ENCODE measurements around the gene FADS3.
"Not testable (repeated sequence)": the region's sequence is repeated elsewhere in the genome, so short reads cannot be mapped to it uniquely, and the experiment has no call there.

Gene FADS3

DNA sequence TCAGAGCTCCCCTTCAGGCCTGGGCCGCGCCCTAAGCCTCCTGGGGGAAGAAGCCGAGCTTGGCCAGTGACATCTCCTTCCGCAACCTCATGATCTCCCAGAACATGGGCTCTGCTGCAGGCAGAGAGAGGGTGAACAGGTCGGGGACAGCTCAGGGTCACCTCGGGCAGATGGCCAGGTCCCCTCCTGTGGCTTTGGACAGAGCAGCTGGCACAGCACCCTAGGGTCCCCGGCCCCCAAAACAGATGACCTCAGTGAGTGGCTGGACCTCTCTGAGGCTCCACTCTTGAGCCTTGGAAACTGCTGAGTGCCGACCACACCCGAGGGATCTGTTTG is 6.9 kb upstream of the FADS3 start:
- DNase-seq (ENCODE audit: low spot score) = no peak

DNA sequence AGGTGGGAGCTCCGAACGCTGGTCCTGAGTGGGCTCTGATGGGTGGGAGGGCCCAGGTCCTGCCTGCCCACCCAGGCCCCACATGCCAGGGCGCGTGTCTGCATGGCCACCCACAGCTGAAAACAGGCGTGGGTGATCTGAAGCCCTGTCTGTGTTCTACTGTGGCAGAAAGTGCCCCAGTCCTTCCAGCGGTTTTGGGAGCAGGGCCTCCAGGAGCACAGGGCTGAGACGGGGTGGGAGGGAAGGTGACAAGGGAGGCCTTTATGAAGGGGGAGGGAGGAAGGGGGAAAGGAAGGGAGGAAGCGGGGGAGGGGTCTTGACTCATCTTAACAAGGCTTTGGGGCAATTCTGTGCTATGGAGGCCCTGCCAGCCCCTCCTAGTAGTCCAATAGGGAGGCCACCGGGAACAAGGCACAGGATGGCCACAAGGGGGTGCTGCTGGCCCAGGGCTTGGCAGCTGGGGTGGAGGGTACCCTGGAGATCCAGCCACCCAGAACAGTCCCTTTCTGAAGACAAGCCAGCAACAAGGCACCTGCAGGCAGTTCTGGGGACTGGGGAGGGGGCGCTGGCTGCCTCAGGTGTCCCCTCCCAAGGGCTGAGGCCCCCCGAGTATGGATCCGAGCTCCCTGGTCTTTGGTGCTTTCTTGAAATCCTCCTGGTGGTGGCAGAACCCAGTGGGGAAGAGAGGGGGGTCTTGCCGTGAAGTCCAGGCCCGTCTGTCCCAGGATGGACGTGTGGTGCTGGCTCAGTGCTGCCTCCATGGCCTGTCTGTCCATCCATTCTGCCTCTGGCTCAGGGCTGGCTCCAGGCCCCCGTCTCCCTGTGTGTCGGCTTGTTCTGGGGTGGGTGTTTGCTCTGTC is 6.3 kb upstream of the FADS3 start:
- peak; percentile 88 for DNase-seq (ENCODE audit: low spot score)

DNA sequence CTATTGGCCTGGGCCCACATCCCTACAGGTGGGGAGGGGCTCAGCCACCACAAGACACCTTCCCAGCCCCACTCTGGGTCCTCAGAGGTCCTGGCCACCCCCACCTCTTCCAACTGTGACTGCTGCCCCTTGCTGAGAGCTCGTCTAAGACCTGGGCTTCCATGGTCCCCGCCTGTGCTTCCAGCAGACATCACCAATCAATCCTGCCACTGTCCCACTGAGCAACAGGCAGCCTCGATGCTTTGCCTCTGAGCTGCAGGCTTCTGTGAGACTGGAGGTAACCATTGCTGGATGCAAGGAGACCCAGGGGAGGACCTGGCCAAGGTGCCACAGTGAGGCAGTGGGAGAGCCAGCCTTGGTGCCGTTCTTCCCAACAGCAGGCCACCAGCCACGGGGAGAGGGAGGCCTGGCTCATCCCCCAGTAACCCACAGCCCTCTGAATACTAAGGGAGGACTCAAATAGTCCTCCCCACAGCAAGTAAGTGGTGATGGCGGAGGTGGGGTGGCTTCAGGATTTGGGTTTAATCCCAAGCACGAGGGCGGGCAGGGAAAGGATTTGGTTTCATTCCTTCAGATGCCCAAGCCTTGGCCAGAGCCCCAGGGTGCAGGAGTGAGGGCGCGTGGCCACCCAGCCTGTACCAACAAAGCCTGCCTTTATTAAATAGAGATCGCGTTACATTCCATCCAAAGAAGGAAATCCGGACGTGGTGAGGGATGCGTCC is 5.5 kb upstream of the FADS3 start:
- no peak for DNase-seq (ENCODE audit: low spot score)

DNA sequence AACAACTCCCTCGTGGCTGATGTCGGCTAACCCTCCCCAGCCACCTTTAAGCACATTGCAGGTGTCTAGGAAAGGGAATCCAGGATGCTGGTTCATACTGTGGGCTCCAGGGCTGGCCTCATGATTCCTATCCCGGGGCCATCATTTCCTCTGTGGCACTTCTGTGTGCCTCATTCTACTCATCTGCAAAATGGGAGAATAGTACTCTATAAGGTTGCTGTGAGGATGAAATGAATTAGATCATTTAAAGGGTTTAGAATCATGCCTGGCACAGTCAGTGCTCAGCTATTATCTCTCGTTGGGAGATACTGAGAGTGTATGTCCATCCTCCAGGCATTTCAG is 4.3 kb upstream of the FADS3 start:
- no peak for DNase-seq (ENCODE audit: low spot score)

DNA sequence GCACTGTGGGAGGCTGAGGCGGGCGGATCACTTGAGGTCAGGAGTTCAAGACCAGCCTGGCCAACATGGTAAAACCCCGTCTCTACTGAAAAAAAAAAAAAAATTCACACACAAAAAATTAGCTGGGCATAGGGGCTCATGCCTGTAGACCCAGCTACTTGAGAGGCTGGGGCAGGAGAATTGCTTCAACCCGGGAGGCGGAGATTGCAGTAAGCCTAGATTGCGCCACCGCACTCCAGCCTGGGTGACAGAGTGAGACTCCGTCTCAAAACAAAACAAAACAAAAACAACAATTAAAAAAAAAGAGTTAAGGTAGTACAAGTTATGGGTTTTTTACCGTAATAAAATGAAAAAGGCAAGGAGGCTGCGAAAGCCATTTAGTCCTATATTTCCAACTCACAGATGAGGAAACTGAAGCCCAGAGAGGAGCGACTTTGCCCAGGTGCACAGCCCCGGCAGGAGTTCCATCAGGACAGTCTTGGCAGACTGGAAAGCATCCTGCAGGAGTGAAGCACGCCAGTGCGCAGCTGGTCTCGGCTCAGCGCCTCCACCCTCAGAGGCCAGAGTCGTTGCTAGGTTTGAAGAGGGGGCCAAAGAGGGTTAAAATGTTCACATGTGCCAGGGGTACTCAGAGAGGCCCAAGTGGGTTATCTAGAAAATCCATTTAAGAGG is 3.8 kb upstream of the FADS3 start:
- no peak for DNase-seq (ENCODE audit: low spot score)

DNA sequence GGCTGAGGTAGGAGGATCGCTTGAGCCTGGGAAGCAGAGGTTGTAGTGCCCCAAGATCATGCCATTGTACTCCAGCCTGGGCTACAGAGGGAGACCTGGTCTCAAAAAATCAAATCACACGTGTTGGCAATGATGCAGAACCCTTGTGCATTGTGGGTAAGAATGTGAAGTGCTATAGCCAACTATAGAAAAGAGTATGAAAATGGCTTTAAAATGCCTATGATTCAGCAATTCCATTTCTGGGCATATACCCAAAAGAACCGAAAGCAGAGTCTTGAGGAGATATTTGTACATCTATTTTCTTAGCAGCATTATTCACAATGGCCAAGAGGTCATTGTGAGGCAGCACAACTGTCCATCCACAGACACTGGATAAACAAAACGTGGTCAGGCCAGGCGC is 2.6 kb upstream of the FADS3 start:
- DNase-seq (ENCODE audit: low spot score) = no peak

DNA sequence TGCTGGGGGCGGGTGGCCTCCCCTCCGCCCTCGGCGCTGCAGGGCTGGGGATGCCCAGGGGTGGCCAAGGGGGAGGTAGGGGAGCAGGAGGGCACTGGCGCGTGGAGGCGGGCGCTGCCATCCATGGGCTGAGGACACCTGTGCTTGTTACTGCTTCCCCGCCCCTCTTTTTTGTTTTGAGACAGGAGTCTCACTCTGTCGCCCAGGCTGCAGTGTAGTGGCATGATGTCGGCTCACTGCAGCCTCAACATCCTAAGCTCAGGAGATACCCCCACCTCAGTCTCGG is 683 bp upstream of the FADS3 start:
- DNase-seq (ENCODE audit: low spot score) = no peak

DNA sequence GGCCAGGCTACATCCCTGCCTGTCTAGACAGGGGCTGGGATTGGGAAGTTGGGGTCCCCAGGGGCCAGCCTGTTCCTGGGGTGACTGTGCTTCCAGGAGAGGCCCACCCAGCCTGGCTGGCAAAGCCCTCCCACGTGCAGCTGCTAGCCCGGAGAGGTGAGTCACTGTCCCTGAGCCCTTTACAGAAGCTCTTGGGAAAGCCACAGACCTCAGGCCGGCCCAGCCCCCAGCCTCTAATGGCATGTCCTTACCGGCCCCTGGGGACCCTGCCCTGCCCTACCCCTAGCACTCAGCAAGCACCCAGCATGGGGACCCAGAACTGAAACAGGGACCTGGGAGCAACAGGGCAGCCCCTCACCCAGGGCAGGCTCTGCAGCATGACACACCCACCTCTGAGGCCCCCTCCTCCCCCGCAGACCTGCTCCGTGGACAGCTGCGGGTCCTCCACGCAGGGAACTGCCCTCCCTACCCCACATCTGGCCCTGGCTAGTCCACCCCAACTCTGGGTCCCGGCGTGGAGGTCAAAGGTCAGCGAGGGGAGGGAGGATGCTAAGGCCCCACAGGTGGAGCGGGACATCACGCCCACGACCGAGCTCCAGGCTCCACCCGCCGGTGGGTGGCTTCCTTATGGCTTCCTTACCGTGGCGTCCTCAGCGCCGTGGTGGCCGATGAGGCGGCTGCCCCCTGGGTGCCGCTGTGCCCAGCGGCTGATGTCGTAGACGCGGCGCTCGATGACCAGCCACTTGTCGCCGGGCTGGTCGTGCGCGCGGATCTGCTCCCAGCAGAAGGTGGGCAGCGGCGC is 615 bp downstream of the FADS3 start:
- no peak for DNase-seq (ENCODE audit: low spot score)

DNA sequence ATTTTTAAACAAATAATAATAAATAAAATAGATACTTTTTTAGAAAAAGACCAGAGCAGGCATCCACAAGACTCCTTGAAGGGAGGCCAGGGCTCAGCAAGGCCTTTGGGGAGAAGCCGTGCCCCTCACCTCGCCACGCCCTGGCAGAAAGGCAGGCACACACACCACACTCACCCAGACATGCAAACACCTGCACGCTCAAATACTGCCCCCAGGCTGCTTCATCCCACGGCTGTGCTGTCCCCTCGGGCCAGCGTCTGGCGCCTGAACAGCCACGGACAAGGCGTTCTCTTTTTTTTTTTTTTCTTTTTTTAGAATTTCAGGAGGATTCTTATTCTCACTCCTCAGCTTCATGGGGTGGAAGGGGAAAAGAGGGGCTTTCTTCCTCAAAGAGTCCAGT is 1.5 kb downstream of the FADS3 start:
- no peak for DNase-seq (ENCODE audit: low spot score)

DNA sequence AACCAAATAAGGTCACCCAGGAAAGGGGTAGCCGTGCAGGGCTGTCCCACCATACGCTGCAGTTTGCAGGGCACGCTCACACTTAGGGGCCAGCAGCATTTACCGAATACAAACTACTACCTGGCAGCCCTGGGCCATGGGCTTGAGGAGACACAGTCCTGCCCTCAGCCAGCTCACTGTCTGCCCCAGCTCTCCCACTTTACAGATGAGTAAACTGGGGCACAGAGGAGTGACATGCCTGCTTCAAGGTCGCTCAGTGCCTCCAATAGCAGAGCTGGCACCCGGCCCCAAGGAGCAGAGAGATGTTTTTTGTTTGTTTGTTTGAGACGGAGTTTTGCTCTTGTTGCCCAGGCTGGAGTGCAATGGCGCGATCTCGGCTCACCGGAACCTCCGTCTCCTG is 2.8 kb downstream of the FADS3 start:
- DNase-seq (ENCODE audit: low spot score) = no peak

DNA sequence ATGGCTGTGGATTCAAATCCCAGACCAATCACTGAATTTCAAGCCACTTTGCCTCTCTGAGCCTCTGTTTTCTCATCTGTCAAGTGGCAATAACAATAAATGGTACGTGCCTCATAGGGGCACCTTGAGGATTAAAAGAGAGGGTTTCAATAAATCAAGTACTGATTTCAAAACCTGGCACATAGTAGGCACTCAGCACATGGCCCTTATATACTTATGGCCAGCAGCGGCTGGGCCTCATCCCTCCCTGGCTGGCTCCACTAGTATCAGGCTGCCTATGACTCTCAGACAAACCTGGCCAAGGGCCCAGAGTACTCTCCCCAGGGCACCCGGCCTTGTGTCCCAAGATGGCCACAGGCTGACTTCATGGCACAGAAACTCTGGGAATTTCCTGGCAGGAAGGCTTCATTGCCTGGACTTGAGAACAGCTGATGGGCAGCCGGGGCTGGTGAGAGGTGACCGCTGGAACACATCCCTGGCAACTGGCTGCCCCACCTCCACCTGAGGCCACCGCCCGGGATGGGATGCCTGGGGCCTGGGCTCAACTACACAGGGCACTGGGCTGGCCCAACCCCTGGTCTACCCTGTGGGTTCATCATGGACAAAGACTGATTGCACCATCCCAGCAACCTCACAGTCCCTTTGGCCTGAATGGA is 3.4 kb downstream of the FADS3 start:
- DNase-seq (ENCODE audit: low spot score) = no peak

DNA sequence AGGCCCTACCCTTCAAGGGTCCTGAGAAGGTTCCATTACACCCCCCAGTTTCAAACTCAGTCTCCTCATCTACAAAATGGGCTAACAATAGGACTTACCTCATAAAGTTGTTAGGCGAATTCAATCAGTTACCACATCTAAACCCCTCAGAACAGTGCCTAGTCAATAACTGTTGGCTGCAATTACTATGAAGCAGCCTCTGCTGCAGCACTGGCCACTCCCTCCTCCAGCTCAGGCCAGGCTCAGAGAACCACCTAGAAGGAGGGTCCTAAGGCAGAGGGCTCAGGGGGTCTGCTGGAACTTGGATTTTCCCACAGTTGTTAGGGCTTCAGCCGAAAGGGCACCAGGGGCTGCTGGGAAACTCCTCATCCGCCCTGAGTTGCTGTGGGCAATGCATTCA is 4.7 kb downstream of the FADS3 start:
- DNase-seq (ENCODE audit: low spot score) = no peak

DNA sequence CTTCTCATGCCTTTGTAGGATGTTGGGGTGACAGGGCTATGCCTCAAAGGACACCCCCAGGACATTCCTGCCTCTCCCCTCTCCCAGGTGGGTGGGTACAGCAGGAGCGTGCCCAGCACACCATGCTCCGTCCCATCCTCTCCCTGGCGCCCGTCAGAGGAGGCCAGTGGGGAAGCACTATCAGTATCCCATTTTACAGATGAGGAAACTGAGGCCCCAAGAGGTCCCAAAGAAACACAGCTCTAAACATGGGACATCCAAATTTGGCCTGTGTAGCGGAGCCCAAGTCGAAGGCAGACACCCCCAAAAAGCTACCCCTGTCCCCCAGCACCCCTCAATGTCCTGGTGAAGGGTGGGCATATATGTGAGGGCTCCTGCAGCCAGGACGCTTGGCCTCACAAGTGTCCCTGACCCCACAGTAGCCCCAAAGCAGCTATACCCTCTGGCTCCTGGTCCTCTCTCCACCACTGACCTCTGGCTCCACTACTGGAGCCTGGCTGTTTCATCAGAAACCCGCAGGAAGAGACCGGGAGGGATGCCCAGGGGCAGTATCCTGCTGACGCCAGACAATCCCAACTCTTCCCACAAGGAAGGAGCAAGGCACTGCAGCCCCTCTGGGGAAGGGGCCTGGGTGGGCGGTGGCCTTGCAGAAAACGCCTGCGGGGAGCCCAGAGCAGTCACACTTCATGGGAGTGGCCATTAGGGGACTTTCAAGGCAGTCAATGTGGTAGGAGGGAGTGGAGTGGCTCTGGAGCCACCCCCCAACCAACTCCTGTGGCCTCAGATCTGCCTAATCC is 5.4 kb downstream of the FADS3 start:
- DNase-seq (ENCODE audit: low spot score) = no peak

DNA sequence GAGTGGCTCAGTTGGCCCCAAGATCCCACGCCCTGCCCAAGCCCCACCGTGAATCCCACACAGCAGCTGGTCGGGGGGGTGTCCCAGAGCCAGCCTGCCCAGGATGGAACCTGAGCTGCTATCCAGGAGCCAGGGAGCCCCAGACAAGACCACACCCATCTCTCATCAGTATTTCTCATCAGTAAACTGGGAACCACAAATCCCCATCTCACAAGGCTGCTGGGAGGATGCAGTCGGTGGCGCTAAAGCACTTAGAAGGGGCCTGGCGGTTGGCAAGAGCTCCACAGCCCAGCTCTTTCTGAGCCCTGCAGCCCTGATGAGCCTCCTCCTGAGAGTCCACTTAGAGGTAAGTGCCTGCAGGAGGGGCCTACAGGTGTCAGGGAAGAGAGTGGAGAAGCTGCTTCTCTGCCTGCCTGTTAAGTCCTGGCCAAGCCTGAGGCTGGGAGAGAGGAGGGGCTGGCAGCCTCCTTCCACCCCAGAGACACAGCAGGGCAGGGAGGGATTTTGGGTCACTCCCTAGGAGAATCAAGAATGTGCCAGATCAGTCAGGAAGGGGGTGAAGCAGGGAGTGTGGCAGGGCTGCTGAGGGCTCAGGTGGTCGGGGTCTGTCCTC is 6.1 kb downstream of the FADS3 start:
- no peak for DNase-seq (ENCODE audit: low spot score)

DNA sequence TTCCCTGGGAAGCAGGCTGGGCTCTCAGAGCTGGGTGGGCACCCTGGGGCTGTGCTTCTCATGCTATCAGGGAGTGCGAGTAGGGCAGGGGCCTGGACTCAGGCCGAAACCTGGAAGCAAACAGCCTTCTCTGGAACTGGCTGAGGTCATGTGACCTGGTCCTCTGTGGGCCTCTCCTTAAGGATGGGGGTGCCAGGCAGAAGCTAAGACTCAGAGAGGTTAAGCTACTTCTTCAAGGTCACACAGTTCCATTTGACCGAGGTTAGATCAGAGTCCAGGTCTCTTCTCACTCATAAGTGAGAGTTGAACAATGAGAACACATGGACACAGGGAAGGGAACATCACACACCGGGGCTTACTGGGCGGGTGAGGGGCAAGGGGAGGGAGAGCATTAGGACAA is 7.4 kb downstream of the FADS3 start:
- DNase-seq (ENCODE audit: low spot score) = no peak

DNA sequence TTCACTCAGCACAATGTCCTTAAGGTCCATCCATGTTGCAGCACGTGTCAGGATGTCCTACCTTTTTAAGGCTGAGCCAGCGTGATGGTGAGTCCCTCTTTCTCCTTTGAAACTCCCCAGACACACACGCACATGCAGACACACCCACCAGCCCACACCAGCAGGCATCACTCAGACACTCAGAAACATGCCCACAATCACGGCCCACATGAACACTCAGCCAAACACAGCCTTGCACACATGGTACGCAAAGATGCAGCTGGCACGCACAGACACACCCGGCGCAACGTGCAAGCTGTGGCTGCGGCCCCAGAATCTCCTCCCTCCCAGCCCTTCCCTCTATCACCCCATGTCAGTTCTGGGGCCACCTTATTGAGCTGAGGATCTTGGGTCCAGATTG is 8.0 kb downstream of the FADS3 start:
- peak; percentile 73 for DNase-seq (ENCODE audit: low spot score)

DNA sequence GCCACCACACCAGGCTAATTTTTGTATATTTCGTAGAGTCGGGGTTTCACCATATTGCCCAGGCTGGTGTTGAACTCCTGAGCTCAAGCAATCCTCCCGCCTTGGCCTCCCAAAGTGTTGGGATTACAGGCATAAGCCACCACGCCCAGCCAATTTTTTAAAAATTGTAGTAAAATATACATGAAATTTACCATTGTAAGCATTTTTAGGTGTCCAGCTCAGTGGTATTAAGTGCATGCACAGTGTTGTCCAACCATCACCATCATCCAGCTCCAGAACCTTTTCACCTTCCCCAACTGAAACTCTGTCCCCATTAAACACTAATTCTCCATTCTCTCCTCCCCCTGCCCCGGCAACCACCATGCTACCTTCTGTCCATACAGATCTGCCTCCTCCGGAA is 8.5 kb downstream of the FADS3 start:
- DNase-seq (ENCODE audit: low spot score) = no peak

DNA sequence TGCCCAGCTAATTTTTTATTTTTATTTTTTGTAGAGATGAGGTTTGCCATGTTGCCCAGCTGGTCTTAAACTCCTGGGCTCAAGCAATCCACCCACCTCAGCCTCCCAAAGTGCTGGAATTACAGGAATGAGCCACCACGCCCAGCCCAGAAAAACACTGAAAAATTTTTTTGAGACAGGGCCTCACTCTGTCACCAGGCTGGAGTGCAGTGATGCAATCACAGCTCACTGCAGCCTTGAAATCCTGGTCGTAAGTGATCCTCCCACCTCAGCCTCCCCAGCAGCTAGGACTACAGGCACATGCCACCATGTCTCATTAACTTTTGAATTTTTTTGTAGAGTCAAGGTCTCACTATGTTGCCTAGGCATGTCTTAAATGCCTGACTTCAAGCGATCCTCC is 9.1 kb downstream of the FADS3 start:
- DNase-seq (ENCODE audit: low spot score) = not testable (repeated sequence)

DNA sequence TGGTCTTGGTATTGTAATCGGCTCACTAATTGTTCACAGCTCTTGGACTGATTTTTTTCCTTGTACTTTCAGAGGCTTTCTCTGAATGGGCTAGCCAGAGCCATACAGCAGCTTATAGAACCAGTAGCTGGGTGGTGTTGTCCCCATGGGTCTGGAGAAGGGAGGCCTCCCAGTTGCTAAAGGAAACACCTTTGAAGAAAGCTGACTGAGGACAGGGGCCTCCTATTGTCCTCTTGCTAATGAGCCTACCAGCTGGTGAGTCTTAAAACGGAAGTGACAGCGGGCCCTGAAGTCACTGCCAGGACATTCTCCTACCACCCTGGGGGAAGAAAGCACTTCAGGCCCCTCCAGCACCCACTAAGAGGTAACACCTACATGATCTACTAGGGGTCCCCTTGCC is 9.9 kb downstream of the FADS3 start:
- no peak for DNase-seq (ENCODE audit: low spot score)

DNA sequence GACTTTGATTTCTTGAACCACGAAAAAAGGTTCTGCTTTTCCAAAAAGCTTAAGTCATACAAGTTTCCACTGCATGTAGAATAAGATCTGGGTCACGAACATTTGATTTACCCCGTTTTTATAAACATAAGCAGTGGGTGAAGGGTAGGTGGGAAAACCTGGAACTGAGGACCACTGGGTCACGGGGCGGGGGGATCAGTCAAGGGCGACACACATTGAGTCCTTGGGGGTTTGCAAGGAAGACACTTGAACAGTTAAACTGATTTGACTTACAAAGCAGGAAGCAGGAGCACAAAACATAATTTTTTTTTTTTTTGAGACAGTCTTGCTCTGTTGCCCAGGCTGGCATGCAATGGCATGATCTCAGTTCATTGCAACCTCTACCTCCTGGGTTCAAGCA is 10.9 kb downstream of the FADS3 start:
- DNase-seq (ENCODE audit: low spot score) = no peak

DNA sequence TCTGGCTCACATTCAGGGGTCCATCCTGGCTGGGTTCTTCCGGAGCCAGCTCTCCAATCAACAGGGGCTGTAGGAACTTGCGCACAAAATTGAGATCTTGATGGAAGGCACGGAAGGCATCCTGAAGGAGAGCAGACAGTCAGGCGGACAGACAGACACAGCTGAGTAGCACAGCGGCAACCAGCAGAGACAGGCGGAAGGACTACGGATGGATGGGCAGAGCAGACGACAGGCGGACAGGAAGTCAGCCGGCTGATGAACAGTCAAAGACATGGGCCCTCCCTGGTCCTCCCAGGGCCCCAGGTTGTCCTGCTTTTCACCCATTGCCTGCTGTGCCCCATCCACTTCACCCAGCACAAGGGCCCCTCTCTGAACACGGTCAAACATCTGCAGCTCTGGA is 11.3 kb downstream of the FADS3 start:
- no peak for DNase-seq (ENCODE audit: low spot score)

All from Ammon's horn (tissue), 1 donor.